HUDEP-2 (cell line): Measurements from ENCODE around the gene NFATC2.

Source experiments
- DNase-seq, 76 experiments: peaks; one replicate each; lab custom pipeline; 2025; ENCODE audit not compliant: unreplicated experiment in 76 of 76; lab: John Stamatoyannopoulos, UW

NFATC2 gene

DNA sequence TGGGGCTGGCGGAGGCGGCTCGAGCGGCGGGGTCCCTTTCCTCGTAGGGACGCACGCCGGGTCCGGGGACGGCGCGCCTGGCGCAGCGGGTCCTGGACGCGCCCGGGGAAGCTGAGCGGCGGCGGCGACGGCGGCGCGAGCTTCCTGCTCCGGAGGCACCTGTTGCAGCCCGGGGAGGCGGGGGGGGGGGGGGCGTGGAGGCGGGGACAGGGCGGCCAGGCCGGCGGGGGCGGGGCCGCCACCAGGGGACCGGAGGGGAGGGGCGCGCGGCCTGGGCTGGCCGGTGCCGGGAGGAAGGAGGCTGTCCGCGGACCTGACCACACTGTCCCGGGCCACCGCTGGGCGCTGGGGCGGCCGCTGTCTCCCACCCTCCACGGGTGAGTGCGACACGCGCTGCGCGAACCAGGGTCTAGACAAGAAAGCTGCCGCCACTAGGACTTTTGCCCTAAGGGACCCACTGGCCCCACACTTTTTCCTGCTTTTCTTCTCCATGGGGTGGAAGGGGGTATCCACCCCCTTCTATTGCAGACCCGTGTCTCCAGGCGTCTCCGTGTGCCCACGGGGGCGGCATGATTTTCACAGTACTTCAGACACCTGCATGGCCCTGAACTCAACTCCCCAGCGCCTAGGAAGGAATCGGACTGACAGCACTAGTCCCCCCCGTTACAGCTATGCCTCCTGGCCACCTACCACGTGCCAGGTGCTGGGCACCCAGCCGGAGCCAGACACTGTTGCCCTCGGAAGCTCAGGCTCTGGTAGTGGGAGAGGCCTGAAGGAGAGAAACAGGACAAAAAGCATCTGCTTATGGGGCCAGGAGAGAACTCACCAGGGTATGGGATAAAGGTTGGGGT, at the start of gene NFATC2:
Gene NFATC2, minus strand, starts transcription at position 149 of the 851 bp plus-strand sequence. CDS start 220 bp downstream, outside the sequence.
- DNase-seq = peak in 22 of 76 experiments; percentile 3 to 47 (median 28)

- DNase-seq = no peak
These were observed 49.4 kb upstream of the NFATC2 start for GRCh38 chr20:51591871-51592270.

- no peak for DNase-seq
These were observed 46.2 kb upstream of the NFATC2 start for GRCh38 chr20:51588762-51589161.

DNA sequence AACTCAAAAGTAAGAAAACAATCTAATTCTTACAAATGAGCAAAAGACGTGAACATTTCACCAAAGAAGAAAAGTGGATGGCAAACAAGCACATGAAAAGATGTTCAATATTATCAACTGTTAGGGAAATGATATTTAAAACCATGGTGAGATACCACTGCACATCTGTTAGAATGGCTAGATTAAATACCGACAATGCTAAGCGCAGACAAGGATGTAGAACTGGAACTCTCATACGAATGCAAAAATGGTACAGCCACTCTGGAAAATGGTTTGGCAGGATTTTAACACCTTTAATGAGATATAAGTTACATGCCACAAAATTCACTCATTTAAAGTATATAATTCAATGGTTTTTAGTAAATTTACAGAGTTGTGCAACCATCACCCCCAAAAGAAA, 44.6 kb upstream of the NFATC2 start:
- no peak for DNase-seq

GRCh38 chr20:51586005-51586440, 43.5 kb upstream of the NFATC2 start:
- DNase-seq = no peak

DNA sequence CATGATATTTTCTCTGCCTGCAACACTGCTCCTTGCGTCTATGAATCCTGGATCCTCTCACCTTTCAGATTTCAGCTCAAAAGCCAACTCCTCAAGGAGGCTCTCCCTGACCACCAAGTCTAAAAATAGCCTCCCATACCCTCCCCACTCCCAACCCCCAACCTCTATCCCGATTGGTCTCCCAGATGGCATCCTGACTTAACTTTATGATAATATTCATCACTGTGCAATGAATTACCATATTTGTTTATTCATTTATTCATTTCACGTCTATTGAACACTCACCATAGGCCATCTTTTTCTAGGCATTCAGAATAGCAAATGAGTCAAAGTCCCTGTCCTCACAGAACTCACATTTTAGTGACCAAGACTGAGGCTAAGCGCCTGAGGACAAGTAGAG, 42.6 kb upstream of the NFATC2 start:
- DNase-seq = no peak

DNA sequence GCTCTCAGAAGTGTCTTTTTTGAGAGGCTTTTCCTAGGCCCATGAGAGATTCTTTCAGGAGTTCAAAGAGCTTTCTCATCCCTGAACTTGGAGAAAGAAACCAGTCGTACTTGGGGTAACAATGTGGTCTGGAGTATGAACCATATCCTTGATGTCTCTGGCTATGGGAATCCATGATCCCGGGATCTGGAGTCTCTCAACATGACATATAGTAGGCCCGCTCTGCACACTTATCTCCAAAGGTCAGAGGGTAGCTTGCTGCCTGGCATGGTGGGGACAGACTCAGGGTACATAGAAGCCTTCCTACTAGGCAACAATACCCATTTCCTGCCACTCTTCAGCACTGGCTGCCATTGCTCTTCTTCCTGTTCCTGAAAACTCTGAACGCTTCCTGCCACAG, 42.2 kb upstream of the NFATC2 start:
- no peak for DNase-seq

GRCh38 chr20:51584116-51584515, 41.6 kb upstream of the NFATC2 start:
- no peak for DNase-seq

DNA sequence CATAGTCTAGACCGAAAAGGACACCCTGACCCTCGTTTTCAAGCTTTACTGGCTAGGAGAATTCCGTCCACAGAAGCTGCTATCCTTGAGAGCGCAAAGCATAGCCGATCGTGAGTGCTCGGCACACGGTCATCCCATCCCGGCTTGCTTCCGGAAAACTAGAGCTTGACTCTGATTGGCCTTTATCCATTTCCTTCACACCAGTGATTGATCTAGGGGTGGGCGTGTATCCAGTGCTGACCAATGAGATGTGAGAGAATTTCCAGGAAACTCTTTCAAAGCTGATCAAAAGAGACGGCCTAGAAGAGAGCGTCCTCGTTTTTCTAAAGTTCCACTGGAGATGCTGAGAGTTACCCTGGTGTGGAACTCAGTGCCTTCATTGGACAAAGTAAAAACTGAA, 41.0 kb upstream of the NFATC2 start:
- no peak for DNase-seq

GRCh38 chr20:51583073-51583472, 40.6 kb upstream of the NFATC2 start:
- no peak for DNase-seq

- no peak for DNase-seq
These were observed 39.1 kb upstream of the NFATC2 start for GRCh38 chr20:51581571-51581970.

GRCh38 chr20:51579137-51579536, 36.6 kb upstream of the NFATC2 start:
- no peak for DNase-seq

- no peak for DNase-seq
These were observed 35.6 kb upstream of the NFATC2 start for GRCh38 chr20:51578145-51578459.

DNA sequence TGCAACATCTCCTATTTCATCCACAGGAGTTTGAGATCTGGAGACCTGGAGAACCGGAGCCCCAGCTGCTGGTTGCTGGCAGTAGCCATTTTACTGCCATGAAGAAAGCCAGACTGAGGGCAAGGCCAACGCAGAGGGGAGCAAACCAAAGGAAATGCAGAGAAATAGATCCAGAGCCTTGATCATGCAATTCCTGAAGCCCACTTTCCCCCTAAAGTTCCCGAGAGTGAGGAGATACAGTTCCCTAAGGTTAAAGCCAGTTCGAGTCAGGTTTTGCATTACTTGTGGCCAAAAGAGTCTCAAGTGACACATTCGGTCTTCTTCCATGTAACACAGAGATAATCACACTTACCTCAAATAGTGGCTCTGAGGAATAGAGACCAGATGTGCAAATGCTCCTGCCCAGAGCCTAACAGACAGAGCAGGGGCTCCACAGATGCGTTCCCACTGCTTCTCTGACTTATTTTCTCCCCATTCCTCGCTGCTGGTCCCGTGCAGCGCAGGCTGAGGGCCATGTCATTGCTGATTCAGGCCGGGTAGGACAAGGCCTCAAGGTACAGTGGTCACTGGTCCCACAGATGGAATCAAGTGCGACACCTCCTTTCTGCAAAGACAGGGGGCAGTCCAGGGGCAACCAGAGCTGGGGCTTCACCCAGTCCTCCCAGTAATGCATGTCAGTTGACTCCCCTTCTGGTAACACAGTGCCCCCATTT, 35.1 kb upstream of the NFATC2 start:
- no peak for DNase-seq

- DNase-seq = no peak
These were observed 33.0 kb upstream of the NFATC2 start for GRCh38 chr20:51575486-51575885.

DNA sequence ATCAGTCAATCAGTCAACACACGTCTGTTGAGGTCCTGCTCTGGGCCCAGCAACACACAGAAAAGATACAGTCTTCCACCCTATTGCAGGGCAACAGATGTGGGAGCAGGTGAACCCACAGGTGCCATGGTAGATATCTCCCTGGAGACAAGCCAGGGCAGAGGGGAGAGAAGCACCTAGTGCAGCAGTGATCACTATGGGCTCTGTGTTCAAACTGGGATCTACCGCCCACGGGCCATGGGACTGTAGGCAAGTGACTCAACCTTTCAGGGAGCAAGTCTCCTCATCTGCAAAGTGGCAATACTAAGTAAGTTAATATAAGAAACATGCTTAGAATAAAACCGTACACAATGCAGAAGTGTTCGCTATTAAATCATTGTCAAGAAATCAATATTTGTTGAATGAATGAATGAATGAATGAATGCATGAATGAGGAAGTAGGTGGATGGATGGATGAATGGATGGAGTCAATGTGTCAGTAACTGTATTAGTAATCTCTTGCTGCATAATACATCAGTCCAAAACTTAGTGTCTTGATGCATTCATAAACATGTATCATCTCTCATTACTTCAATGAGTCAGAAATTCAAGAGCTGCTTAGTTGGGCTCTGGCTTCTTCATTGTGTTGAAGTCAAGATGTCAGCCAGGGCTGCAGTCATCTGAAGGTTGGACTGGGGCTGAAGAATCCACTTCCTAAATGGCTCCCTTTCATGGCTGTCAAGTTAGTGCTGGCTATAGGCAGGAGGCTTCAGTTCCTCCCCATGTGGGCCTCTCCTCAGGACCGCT, 31.9 kb upstream of the NFATC2 start:
- DNase-seq = no peak

- no peak for DNase-seq
These were observed 31.2 kb upstream of the NFATC2 start for GRCh38 chr20:51573576-51574243.

DNA sequence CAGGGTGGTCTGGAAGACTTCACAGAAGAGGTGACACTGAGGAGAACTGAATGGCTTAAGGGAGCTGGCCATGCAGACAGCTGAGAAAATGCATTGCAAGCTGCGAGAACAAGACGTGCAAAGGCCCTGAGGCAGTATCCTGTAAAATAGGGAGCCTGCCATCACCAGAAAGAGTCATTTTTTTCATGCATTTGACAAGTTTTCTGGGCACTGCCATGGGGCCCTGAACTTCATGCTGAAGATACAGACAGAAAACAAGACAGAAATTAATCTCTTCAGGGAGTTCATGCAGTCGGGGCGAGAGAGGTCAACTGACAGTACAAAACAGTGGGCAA, 28.9 kb upstream of the NFATC2 start:
- no peak for DNase-seq

DNA sequence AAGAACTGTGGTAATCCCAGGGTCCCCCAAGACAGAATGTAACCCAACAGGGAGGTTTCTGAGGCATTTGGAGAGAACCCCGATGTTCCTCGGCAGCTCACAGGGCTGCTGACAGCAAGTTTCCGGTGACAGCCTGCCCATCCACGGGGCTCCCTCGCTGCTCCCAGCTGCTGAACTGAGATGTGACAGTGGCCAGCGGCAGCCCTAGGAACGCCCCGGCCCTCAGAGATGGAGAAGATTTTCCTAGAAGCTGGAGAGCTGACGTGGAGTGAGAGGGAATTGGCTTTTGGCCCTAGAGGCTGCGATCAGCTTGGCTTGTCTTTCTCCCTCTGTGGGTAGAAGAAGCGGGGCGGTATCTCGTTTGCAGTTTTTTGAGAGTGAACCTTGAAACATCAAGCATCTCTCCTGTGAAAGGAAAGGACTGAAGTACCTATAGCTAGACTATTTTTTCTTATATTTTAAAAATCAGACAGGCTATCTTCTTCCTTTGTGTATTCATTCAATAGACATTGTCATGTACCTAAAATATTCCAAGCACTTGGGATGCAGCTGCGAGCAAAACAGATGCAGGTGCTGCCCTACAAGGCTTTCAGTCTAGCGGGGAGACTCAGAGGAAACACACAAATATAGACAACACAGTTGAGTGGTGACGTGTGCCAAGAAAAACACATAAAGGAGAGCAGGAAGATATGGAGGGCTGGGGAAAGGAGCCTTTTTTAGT, 28.4 kb upstream of the NFATC2 start:
- DNase-seq = no peak
